GM18508 (cell line): Measurements from ENCODE around the gene LCORL.
"Not testable (repeated sequence)": the region's sequence is repeated elsewhere in the genome, so short reads cannot be mapped to it uniquely, and the experiment has no call there.

Experiments
- ATAC-seq: cut with Tn5 transposase; IDR thresholded peaks from one replicate; pipeline ENCODE4 v1.9.1; 2021; ENCODE audit warnings: moderate number of reproducible peaks; ENCODE audit not compliant: insufficient read depth, unreplicated experiment

LCORL gene

GRCh38 chr4:18021720-18022571 lies at the start of gene LCORL:
Gene LCORL (minus strand): TSS chr4:18021755. CDS start chr4:18021751, 4 bp downstream.
- peak; percentile 73 for ATAC-seq

GRCh38 chr4:18069810-18070209 lies 48.3 kb upstream of the LCORL start:
- no peak for ATAC-seq

- no peak for ATAC-seq
These were observed 45.5 kb upstream of the LCORL start for GRCh38 chr4:18067031-18067430.

- no peak for ATAC-seq
These were observed 41.5 kb upstream of the LCORL start for GRCh38 chr4:18063079-18063478.

GRCh38 chr4:18057821-18058533 lies 36.4 kb upstream of the LCORL start:
- ATAC-seq, result peak; percentile 57

GRCh38 chr4:18056030-18056429 lies 34.5 kb upstream of the LCORL start:
- no peak for ATAC-seq

- no peak for ATAC-seq
These were observed 30.6 kb upstream of the LCORL start for GRCh38 chr4:18052158-18052557.

GRCh38 chr4:18051281-18051680 lies 29.7 kb upstream of the LCORL start:
- no peak for ATAC-seq

- no peak for ATAC-seq
These were observed 28.9 kb upstream of the LCORL start for GRCh38 chr4:18050448-18050847.

GRCh38 chr4:18049446-18049845 lies 27.9 kb upstream of the LCORL start:
- no peak for ATAC-seq

- no peak for ATAC-seq
These were observed 21.2 kb upstream of the LCORL start for GRCh38 chr4:18042754-18043153.

- no peak for ATAC-seq
These were observed 20.5 kb upstream of the LCORL start for GRCh38 chr4:18042012-18042411.

- no peak for ATAC-seq
These were observed 19.6 kb upstream of the LCORL start for GRCh38 chr4:18041114-18041513.

GRCh38 chr4:18039113-18039512 lies 17.6 kb upstream of the LCORL start:
- peak; percentile 83 for ATAC-seq

GRCh38 chr4:18036369-18036768 lies 14.8 kb upstream of the LCORL start:
- not testable (repeated sequence) for ATAC-seq

GRCh38 chr4:18034099-18034498 lies 12.5 kb upstream of the LCORL start:
- no peak for ATAC-seq

GRCh38 chr4:18033111-18034085 lies 11.8 kb upstream of the LCORL start:
- ATAC-seq, result no peak

GRCh38 chr4:18025288-18025687 lies 3.7 kb upstream of the LCORL start:
- ATAC-seq, result no peak

- no peak for ATAC-seq
These were observed 1.1 kb upstream of the LCORL start for GRCh38 chr4:18022572-18023050.

- ATAC-seq, result no peak
These were observed 160 bp downstream of the LCORL start for GRCh38 chr4:18021470-18021719.
